CD4-positive, alpha-beta T cell treated with Interferon alpha-2 for 1 hour (primary cell): ENCODE measurements around the gene CASR.
A peak's percentile ranks its signal among the peaks of the same experiment; 100 is the strongest.

Experiments
- DNase-seq, 2 donors: peaks; one replicate each; pipeline ENCODE4 v3.0.0-alpha.2; 2020 to 2022

Gene CASR

GRCh38 chr3:122260206-122260605, 76.7 kb downstream of the CASR start:
- no peak for DNase-seq

- DNase-seq: no peak
Observed at GRCh38 chr3:122263058-122263457, 79.6 kb downstream of the CASR start.

- no peak for DNase-seq
Observed at GRCh38 chr3:122263974-122264588, 80.6 kb downstream of the CASR start.

GRCh38 chr3:122265957-122266356, 82.5 kb downstream of the CASR start:
- DNase-seq: no peak

- DNase-seq: no peak
Observed at GRCh38 chr3:122268257-122269024, 85.0 kb downstream of the CASR start.

GRCh38 chr3:122269045-122269444, 85.6 kb downstream of the CASR start:
- DNase-seq: no peak

GRCh38 chr3:122271246-122271898, 87.9 kb downstream of the CASR start:
- DNase-seq: peak in 1 of 2 donors; percentile 56

- no peak for DNase-seq
Observed at GRCh38 chr3:122272879-122273278, 89.4 kb downstream of the CASR start.

GRCh38 chr3:122273498-122273897, 90.0 kb downstream of the CASR start:
- DNase-seq: no peak

- no peak for DNase-seq
Observed at GRCh38 chr3:122281891-122282290, 98.4 kb downstream of the CASR start.

- no peak for DNase-seq
Observed at GRCh38 chr3:122283796-122284445, 100.5 kb downstream of the CASR start.

GRCh38 chr3:122284486-122284885, 101.0 kb downstream of the CASR start:
- no peak for DNase-seq

GRCh38 chr3:122294359-122294758, 110.9 kb downstream of the CASR start:
- DNase-seq: no peak

GRCh38 chr3:122295266-122296062, 112.0 kb downstream of the CASR start:
- peak; percentile 20 to 21 for DNase-seq

- DNase-seq: peak in 1 of 2 donors; percentile 18
Observed at GRCh38 chr3:122298239-122298638, 114.8 kb downstream of the CASR start.

GRCh38 chr3:122299215-122299614, 115.7 kb downstream of the CASR start:
- no peak for DNase-seq

GRCh38 chr3:122299872-122300460, 116.5 kb downstream of the CASR start:
- peak; percentile 37 to 68 for DNase-seq

- no peak for DNase-seq
Observed at GRCh38 chr3:122301063-122301462, 117.6 kb downstream of the CASR start.

GRCh38 chr3:122305818-122306621, 122.6 kb downstream of the CASR start:
- DNase-seq: no peak

- DNase-seq: no peak
Observed at GRCh38 chr3:122306622-122306953, 123.1 kb downstream of the CASR start.

- no peak for DNase-seq
Observed at GRCh38 chr3:122307094-122307687, 123.7 kb downstream of the CASR start.
